PC-9 (cell line): ENCODE measurements around the gene CELF2. TPM values are rescaled to one million over a fixed set of nuclear protein-coding genes. Genes with fewer than 3 reads are reported as not detected.

Experiments
- BruUV-seq: library from RNA; stranded (reverse); fragments of 400-500 nt; replicated peaks from 2 replicates; lab custom pipeline; 2021; lab: Mats Ljungman, UMichigan
- CTCF ChIA-PET: fragments of 300-600 bp; sonication (Branson Sonifier 250); formaldehyde crosslinking; loops from one replicate; lab custom pipeline; 2022; ENCODE audit warnings: antibody characterized with exemption; lab: Charles Lee
- POLR2A ChIA-PET: fragments of 300-600 bp; sonication (Branson Sonifier 250); formaldehyde crosslinking; loops from one replicate; lab custom pipeline; 2022; ENCODE audit warnings: antibody characterized with exemption; ENCODE audit not compliant: unreplicated experiment; lab: Charles Lee
- DNase-seq, 2 experiments: peaks; one replicate each; pipeline versions ENCODE4 v3.0.0 to v3.0.0-alpha.2; 2015 to 2022; ENCODE audit warnings: mixed read lengths in 1 of 2
- H2AFZ ChIP-seq: fragments of 200-600 bp; sonication (generic); 2 replicates; pipeline ENCODE4 v1.8.1; 2017; ENCODE audit warnings: antibody characterized with exemption
- H3F3A ChIP-seq: fragments of 200-600 bp; sonication (generic); 2 replicates; pipeline ENCODE4 v1.8.1; 2017; ENCODE audit warnings: antibody characterized with exemption, mild to moderate bottlenecking, low read depth; ENCODE audit not compliant: insufficient read depth
- H3K27ac ChIP-seq: fragments of 200-600 bp; sonication (generic); 2 replicates; pipeline ENCODE4 v1.6.1; 2016; ENCODE audit warnings: mixed run types
- H3K27me3 ChIP-seq: fragments of 200-600 bp; sonication (generic); 2 replicates; pipeline ENCODE4 v1.6.1; 2016; ENCODE audit warnings: low read depth, mixed run types; ENCODE audit not compliant: insufficient read depth
- H3K36me3 ChIP-seq: fragments of 200-600 bp; sonication (generic); 2 replicates; pipeline ENCODE4 v1.6.1; 2016; ENCODE audit warnings: low read depth, mixed run types
- H3K4me1 ChIP-seq: fragments of 200-600 bp; sonication (generic); replicated peaks from 2 replicates; pipeline ENCODE4 v1.6.1; 2016; ENCODE audit warnings: mixed run types; ENCODE audit not compliant: insufficient read depth
- H3K4me2 ChIP-seq: fragments of 200-600 bp; sonication (generic); 2 replicates; pipeline ENCODE4 v1.6.1; 2017; ENCODE audit warnings: mixed run types
- H3K4me3 ChIP-seq: fragments of 200-600 bp; sonication (generic); 2 replicates; pipeline ENCODE4 v1.6.1; 2016; ENCODE audit warnings: mixed run types
- H3K79me2 ChIP-seq: fragments of 200-600 bp; sonication (generic); 2 replicates; pipeline ENCODE4 v1.6.1; 2017; ENCODE audit warnings: low read depth, mixed run types
- H3K9me2 ChIP-seq: fragments of 200-600 bp; sonication (generic); 2 replicates; pipeline ENCODE4 v1.8.1; 2017; ENCODE audit warnings: mild to moderate bottlenecking; ENCODE audit not compliant: insufficient read depth
- H3K9me3 ChIP-seq: fragments of 200-600 bp; sonication (generic); 2 replicates; pipeline ENCODE4 v1.8.1; 2016; ENCODE audit warnings: low read depth; ENCODE audit not compliant: insufficient read depth
- H4K20me1 ChIP-seq: fragments of 200-600 bp; sonication (generic); 2 replicates; pipeline ENCODE4 v1.8.1; 2017; ENCODE audit not compliant: insufficient read depth
- CTCF ChIP-seq: fragments of 200-600 bp; sonication (generic); conservative IDR thresholded peaks from 2 replicates; pipeline ENCODE4 v1.6.1; 2017; ENCODE audit warnings: mixed run types, antibody characterized with exemption, mild to moderate bottlenecking, moderate library complexity
- EZH2 ChIP-seq: fragments of 200-600 bp; sonication (generic); IDR thresholded peaks from 2 replicates; pipeline ENCODE4 v1.8.0; 2017; ENCODE audit warnings: antibody characterized with exemption, low read depth
- intact Hi-C: fragments of 100-400 bp; cut with micrococcal nuclease; formaldehyde crosslinking; loops from one replicate; pipeline ENCODE4 v1.10.0; 2022; ENCODE audit not compliant: unreplicated experiment
- total RNA-seq: library from RNA; stranded (reverse); gene quantifications from 2 replicates; pipeline ENCODE4 v1.2.3, GENCODE V29; 2021

The CELF2 gene
- total RNA-seq, 1 experiment from 2014 or later: not detected

- no peaks in the 10 kb centered on the region for H3K9me3 ChIP-seq
- TF ChIP-seq EZH2 (no peak), CTCF (peak; percentile 76)
- H3K4me3 ChIP-seq: no peak overlapping the region
- no peaks in the 10 kb centered on the region for H3K9me2 ChIP-seq
- BruUV-seq: no TSS peak
- POLR2A ChIA-PET: no interaction called here
- H3F3A ChIP-seq: no peaks in the 10 kb centered on the region
- H3K4me1 ChIP-seq: no peaks in the 10 kb centered on the region
- H2AFZ ChIP-seq: no peak overlapping the region
- H3K27ac ChIP-seq: no peak overlapping the region
- no peak overlapping the region for H3K4me2 ChIP-seq
- no peaks in the 10 kb centered on the region for H4K20me1 ChIP-seq
- no peaks in the 10 kb centered on the region for H3K79me2 ChIP-seq
- DNase-seq: peak in 1 of 2 experiments; percentile 22
- CTCF ChIA-PET: no interaction called here
- no peaks in the 10 kb centered on the region for H3K27me3 ChIP-seq
- no peaks in the 10 kb centered on the region for H3K36me3 ChIP-seq
- intact Hi-C loops: loop anchor here (2.0 to 5.0 kb wide), 4 partner anchors 519 to 1694 kb away; no protein-coding TSS in a partner anchor
Observed at GRCh38 chr10:11036424-11037011, 18.8 kb downstream of the CELF2 start.

- Histone ChIP-seq H3K4me2 (no peak overlapping the region), H3K4me1 (no peaks in the 10 kb centered on the region), H3K27ac (no peak overlapping the region), H3K27me3 (0 out of 2 replicates have a peak, but pooled peaks cover 4% of the 10 kb centered on the region), H3F3A (no peaks in the 10 kb centered on the region), H4K20me1 (no peaks in the 10 kb centered on the region), H3K36me3 (no peaks in the 10 kb centered on the region), H3K79me2 (no peaks in the 10 kb centered on the region), H2AFZ (no peak overlapping the region), H3K9me2 (no peaks in the 10 kb centered on the region), H3K9me3 (no peaks in the 10 kb centered on the region), H3K4me3 (no peak overlapping the region)
- CTCF ChIA-PET: no interaction called here
- BruUV-seq: no TSS peak
- no peak for DNase-seq
- POLR2A ChIA-PET: no interaction called here
- TF ChIP-seq EZH2 (no peak), CTCF (no peak)
- intact Hi-C loops: loop anchor here (2.0 to 5.0 kb wide), 4 partner anchors 521 to 1695 kb away; no protein-coding TSS in a partner anchor
Observed at GRCh38 chr10:11037991-11038390, 20.3 kb downstream of the CELF2 start.

GRCh38 chr10:11042357-11042756, 24.7 kb downstream of the CELF2 start:
- POLR2A ChIA-PET: no interaction called here
- Histone ChIP-seq H2AFZ (no peak overlapping the region), H4K20me1 (no peaks in the 10 kb centered on the region), H3K4me1 (no peaks in the 10 kb centered on the region), H3F3A (no peaks in the 10 kb centered on the region), H3K36me3 (no peaks in the 10 kb centered on the region), H3K27ac (no peak overlapping the region), H3K4me2 (no peak overlapping the region), H3K9me3 (no peaks in the 10 kb centered on the region), H3K9me2 (no peaks in the 10 kb centered on the region), H3K27me3 (peaks cover 38% of the 10 kb centered on the region), H3K79me2 (no peaks in the 10 kb centered on the region), H3K4me3 (no peak overlapping the region)
- BruUV-seq: no TSS peak
- CTCF ChIA-PET: no interaction called here
- intact Hi-C loops: no loop called here
- DNase-seq: no peak
- TF ChIP-seq EZH2 (no peak), CTCF (no peak)
